GM18873 (cell line): ENCODE data around the gene SAA4.
"Not testable (repeated sequence)": the region's sequence is repeated elsewhere in the genome, so short reads cannot be mapped to it uniquely, and the experiment has no call there.

ENCODE experiments used
- ATAC-seq: cut with Tn5 transposase; IDR thresholded peaks from one replicate; pipeline ENCODE4 v1.9.1; 2021; ENCODE audit warnings: mild to moderate bottlenecking, moderate library complexity, moderate number of reproducible peaks; ENCODE audit not compliant: unreplicated experiment, low FRiP score

The SAA4 gene

GRCh38 chr11:18196532-18196931 is 40.1 kb downstream of the SAA4 start:
- no peak for ATAC-seq

GRCh38 chr11:18193010-18193409 is 43.6 kb downstream of the SAA4 start:
- no peak for ATAC-seq

GRCh38 chr11:18191376-18191775 is 45.2 kb downstream of the SAA4 start:
- no peak for ATAC-seq

- ATAC-seq: not testable (repeated sequence)
These were observed 46.9 kb downstream of the SAA4 start for GRCh38 chr11:18189476-18190245.

- ATAC-seq: no peak
These were observed 47.8 kb downstream of the SAA4 start for GRCh38 chr11:18188796-18189195.
